CD4-positive, alpha-beta T cell treated with Interleukin-4 for 4 hours (primary cell): Measurements from ENCODE around the gene ATIC.

Source experiments
- DNase-seq: peaks from one replicate; pipeline ENCODE4 v3.0.0-alpha.2; 2020

The ATIC gene

GRCh38 chr2:215378045-215378444, 66.2 kb downstream of the ATIC start:
- no peak for DNase-seq

GRCh38 chr2:215379039-215379438, 67.2 kb downstream of the ATIC start:
- DNase-seq, result no peak

GRCh38 chr2:215379948-215380347, 68.1 kb downstream of the ATIC start:
- no peak for DNase-seq

- no peak for DNase-seq
Measured at GRCh38 chr2:215380699-215381098, 68.8 kb downstream of the ATIC start.

- DNase-seq, result no peak
Measured at GRCh38 chr2:215382011-215382410, 70.2 kb downstream of the ATIC start.

- DNase-seq, result no peak
Measured at GRCh38 chr2:215382480-215382879, 70.6 kb downstream of the ATIC start.

- no peak for DNase-seq
Measured at GRCh38 chr2:215383652-215384279, 71.9 kb downstream of the ATIC start.

GRCh38 chr2:215384710-215385109, 72.9 kb downstream of the ATIC start:
- DNase-seq, result no peak

- no peak for DNase-seq
Measured at GRCh38 chr2:215386566-215386965, 74.7 kb downstream of the ATIC start.

GRCh38 chr2:215388002-215388728, 76.3 kb downstream of the ATIC start:
- no peak for DNase-seq

- no peak for DNase-seq
Measured at GRCh38 chr2:215390550-215390913, 78.7 kb downstream of the ATIC start.

- no peak for DNase-seq
Measured at GRCh38 chr2:215391531-215391930, 79.7 kb downstream of the ATIC start.

- DNase-seq, result no peak
Measured at GRCh38 chr2:215392164-215392563, 80.3 kb downstream of the ATIC start.

GRCh38 chr2:215392687-215393270, 80.9 kb downstream of the ATIC start:
- no peak for DNase-seq

GRCh38 chr2:215394102-215394805, 82.4 kb downstream of the ATIC start:
- no peak for DNase-seq

GRCh38 chr2:215395687-215396460, 84.0 kb downstream of the ATIC start:
- no peak for DNase-seq

- DNase-seq, result no peak
Measured at GRCh38 chr2:215396595-215397313, 84.9 kb downstream of the ATIC start.

- no peak for DNase-seq
Measured at GRCh38 chr2:215397632-215398341, 85.9 kb downstream of the ATIC start.

- no peak for DNase-seq
Measured at GRCh38 chr2:215399067-215399716, 87.3 kb downstream of the ATIC start.
